Activated naive CD4-positive, alpha-beta T cell treated with anti-CD3 and anti-CD28 coated beads, Interleukin-2, amount 10 ng/mL, durations not matched to agents 7 days and 5 days (primary cell): Measurements from ENCODE around the gene GSE1.
"Not testable (repeated sequence)": the region's sequence is repeated elsewhere in the genome, so short reads cannot be mapped to it uniquely, and the experiment has no call there.

ENCODE experiments used
- CTCF ChIA-PET: fragments of 350-600 bp; sonication (Branson Sonifier 250); formaldehyde crosslinking; loops from one replicate; lab custom pipeline; 2021; ENCODE audit warnings: antibody characterized with exemption; lab: Charles Lee
- DNase-seq: peaks from one replicate; pipeline ENCODE4 v3.0.0-alpha.2; 2020
- H3K27ac Mint-ChIP-seq: one replicate; pipeline ENCODE4 v1.8.0; 2021; ENCODE audit warnings: mild to moderate bottlenecking, moderate library complexity, mixed read lengths
- H3K27me3 Mint-ChIP-seq: one replicate; pipeline ENCODE4 v1.8.0; 2021; ENCODE audit warnings: mild to moderate bottlenecking, mixed read lengths
- H3K36me3 Mint-ChIP-seq: one replicate; pipeline ENCODE4 v1.8.0; 2021; ENCODE audit warnings: mixed read lengths
- H3K4me1 Mint-ChIP-seq: one replicate; pipeline ENCODE4 v1.8.0; 2021; ENCODE audit warnings: mixed read lengths
- H3K4me3 Mint-ChIP-seq: one replicate; pipeline ENCODE4 v1.8.0; 2021; ENCODE audit warnings: mild to moderate bottlenecking, moderate library complexity, mixed read lengths
- H3K9me3 Mint-ChIP-seq: one replicate; pipeline ENCODE4 v1.8.0; 2021; ENCODE audit warnings: mixed read lengths

Gene GSE1

GRCh38 chr16:85591381-85591780 lies 21.7 kb upstream of the GSE1 start:
- Mint-ChIP-seq H3K27me3 (no peaks in the 10 kb centered on the region), H3K27ac (no peak overlapping the region), H3K9me3 (no peaks in the 10 kb centered on the region), H3K4me1 (no peaks in the 10 kb centered on the region), H3K36me3 (no peaks in the 10 kb centered on the region), H3K4me3 (no peak overlapping the region)
- CTCF ChIA-PET = no interaction called here
- DNase-seq = no peak

GRCh38 chr16:85592277-85592676 lies 20.8 kb upstream of the GSE1 start:
- CTCF ChIA-PET, H3K27me3 Mint-ChIP-seq, H3K4me1 Mint-ChIP-seq, H3K4me3 Mint-ChIP-seq, H3K36me3 Mint-ChIP-seq, H3K27ac Mint-ChIP-seq, H3K9me3 Mint-ChIP-seq, DNase-seq: not testable (repeated sequence)

- Mint-ChIP-seq H3K4me3 (no peak overlapping the region), H3K9me3 (no peaks in the 10 kb centered on the region), H3K27ac (no peak overlapping the region), H3K27me3 (no peaks in the 10 kb centered on the region), H3K36me3 (no peaks in the 10 kb centered on the region), H3K4me1 (no peaks in the 10 kb centered on the region)
- no peak for DNase-seq
- CTCF ChIA-PET = no interaction called here
These were observed 20.2 kb upstream of the GSE1 start for GRCh38 chr16:85592700-85593493.

- DNase-seq = no peak
- no peaks in the 10 kb centered on the region for H3K36me3 Mint-ChIP-seq
- no peak overlapping the region for H3K4me3 Mint-ChIP-seq
- no peaks in the 10 kb centered on the region for H3K9me3 Mint-ChIP-seq
- H3K27ac Mint-ChIP-seq = no peak overlapping the region
- CTCF ChIA-PET = no interaction called here
- H3K4me1 Mint-ChIP-seq = no peaks in the 10 kb centered on the region
- H3K27me3 Mint-ChIP-seq = no peaks in the 10 kb centered on the region
These were observed 19.5 kb upstream of the GSE1 start for GRCh38 chr16:85593494-85594221.

- Mint-ChIP-seq H3K4me1 (peaks cover 2% of the 10 kb centered on the region), H3K36me3 (no peaks in the 10 kb centered on the region), H3K4me3 (no peak overlapping the region), H3K27ac (no peak overlapping the region), H3K9me3 (no peaks in the 10 kb centered on the region), H3K27me3 (no peaks in the 10 kb centered on the region)
- DNase-seq = no peak
- CTCF ChIA-PET = no interaction called here
These were observed 18.7 kb upstream of the GSE1 start for GRCh38 chr16:85594273-85594977.

- CTCF ChIA-PET = no interaction called here
- Mint-ChIP-seq H3K27ac (no peak overlapping the region), H3K27me3 (no peaks in the 10 kb centered on the region), H3K4me3 (no peak overlapping the region), H3K9me3 (no peaks in the 10 kb centered on the region), H3K4me1 (peaks cover 2% of the 10 kb centered on the region), H3K36me3 (no peaks in the 10 kb centered on the region)
- no peak for DNase-seq
These were observed 18.0 kb upstream of the GSE1 start for GRCh38 chr16:85594978-85595661.

GRCh38 chr16:85595812-85596502 lies 17.2 kb upstream of the GSE1 start:
- no peaks in the 10 kb centered on the region for H3K9me3 Mint-ChIP-seq
- H3K27ac Mint-ChIP-seq = no peak overlapping the region
- H3K36me3 Mint-ChIP-seq = no peaks in the 10 kb centered on the region
- DNase-seq = no peak
- no peaks in the 10 kb centered on the region for H3K27me3 Mint-ChIP-seq
- H3K4me3 Mint-ChIP-seq = no peak overlapping the region
- CTCF ChIA-PET = no interaction called here
- H3K4me1 Mint-ChIP-seq = peaks cover 2% of the 10 kb centered on the region

GRCh38 chr16:85598141-85598540 lies 15.0 kb upstream of the GSE1 start:
- no peaks in the 10 kb centered on the region for H3K36me3 Mint-ChIP-seq
- DNase-seq = no peak
- H3K27ac Mint-ChIP-seq = no peak overlapping the region
- H3K27me3 Mint-ChIP-seq = no peaks in the 10 kb centered on the region
- H3K4me1 Mint-ChIP-seq = peaks cover 2% of the 10 kb centered on the region
- CTCF ChIA-PET = no interaction called here
- no peak overlapping the region for H3K4me3 Mint-ChIP-seq
- H3K9me3 Mint-ChIP-seq = no peaks in the 10 kb centered on the region

- Mint-ChIP-seq H3K9me3 (no peaks in the 10 kb centered on the region), H3K27ac (no peak overlapping the region), H3K4me1 (peaks cover 2% of the 10 kb centered on the region), H3K27me3 (no peaks in the 10 kb centered on the region), H3K36me3 (no peaks in the 10 kb centered on the region), H3K4me3 (no peak overlapping the region)
- CTCF ChIA-PET = no interaction called here
- no peak for DNase-seq
These were observed 13.0 kb upstream of the GSE1 start for GRCh38 chr16:85600078-85600477.

- H3K27me3 Mint-ChIP-seq = no peaks in the 10 kb centered on the region
- H3K4me3 Mint-ChIP-seq = no peak overlapping the region
- DNase-seq = no peak
- CTCF ChIA-PET = interaction anchor here (1.0 kb wide), 1 partner anchor 16 kb away, joined by 3 read pairs; no protein-coding TSS in a partner anchor
- H3K4me1 Mint-ChIP-seq = peaks cover 2% of the 10 kb centered on the region
- no peaks in the 10 kb centered on the region for H3K9me3 Mint-ChIP-seq
- H3K36me3 Mint-ChIP-seq = no peaks in the 10 kb centered on the region
- no peak overlapping the region for H3K27ac Mint-ChIP-seq
These were observed 12.4 kb upstream of the GSE1 start for GRCh38 chr16:85600530-85601271.

GRCh38 chr16:85601272-85601639 lies 11.9 kb upstream of the GSE1 start:
- DNase-seq = no peak
- H3K4me1 Mint-ChIP-seq = peaks cover 2% of the 10 kb centered on the region
- H3K4me3 Mint-ChIP-seq = no peak overlapping the region
- H3K36me3 Mint-ChIP-seq = no peaks in the 10 kb centered on the region
- CTCF ChIA-PET = interaction anchor here (1.0 kb wide), 1 partner anchor 15 kb away, joined by 3 read pairs; no protein-coding TSS in a partner anchor
- H3K9me3 Mint-ChIP-seq = no peaks in the 10 kb centered on the region
- no peak overlapping the region for H3K27ac Mint-ChIP-seq
- H3K27me3 Mint-ChIP-seq = no peaks in the 10 kb centered on the region

GRCh38 chr16:85601730-85602401 lies 11.3 kb upstream of the GSE1 start:
- CTCF ChIA-PET = interaction anchor here (1.0 kb wide), 1 partner anchor 14 kb away, joined by 3 read pairs; no protein-coding TSS in a partner anchor
- Mint-ChIP-seq H3K27ac (no peak overlapping the region), H3K9me3 (no peaks in the 10 kb centered on the region), H3K4me3 (no peak overlapping the region), H3K4me1 (peaks cover 2% of the 10 kb centered on the region), H3K27me3 (peaks cover under 1% of the 10 kb centered on the region), H3K36me3 (no peaks in the 10 kb centered on the region)
- no peak for DNase-seq
